HG02970 (cell line): ENCODE data around the gene SLC66A1.

Source experiments
- ATAC-seq: cut with Tn5 transposase; IDR thresholded peaks from one replicate; pipeline ENCODE4 v1.9.1; 2021; ENCODE audit warnings: mild to moderate bottlenecking, moderate library complexity, moderate number of reproducible peaks; ENCODE audit not compliant: unreplicated experiment, low FRiP score

SLC66A1 gene

DNA sequence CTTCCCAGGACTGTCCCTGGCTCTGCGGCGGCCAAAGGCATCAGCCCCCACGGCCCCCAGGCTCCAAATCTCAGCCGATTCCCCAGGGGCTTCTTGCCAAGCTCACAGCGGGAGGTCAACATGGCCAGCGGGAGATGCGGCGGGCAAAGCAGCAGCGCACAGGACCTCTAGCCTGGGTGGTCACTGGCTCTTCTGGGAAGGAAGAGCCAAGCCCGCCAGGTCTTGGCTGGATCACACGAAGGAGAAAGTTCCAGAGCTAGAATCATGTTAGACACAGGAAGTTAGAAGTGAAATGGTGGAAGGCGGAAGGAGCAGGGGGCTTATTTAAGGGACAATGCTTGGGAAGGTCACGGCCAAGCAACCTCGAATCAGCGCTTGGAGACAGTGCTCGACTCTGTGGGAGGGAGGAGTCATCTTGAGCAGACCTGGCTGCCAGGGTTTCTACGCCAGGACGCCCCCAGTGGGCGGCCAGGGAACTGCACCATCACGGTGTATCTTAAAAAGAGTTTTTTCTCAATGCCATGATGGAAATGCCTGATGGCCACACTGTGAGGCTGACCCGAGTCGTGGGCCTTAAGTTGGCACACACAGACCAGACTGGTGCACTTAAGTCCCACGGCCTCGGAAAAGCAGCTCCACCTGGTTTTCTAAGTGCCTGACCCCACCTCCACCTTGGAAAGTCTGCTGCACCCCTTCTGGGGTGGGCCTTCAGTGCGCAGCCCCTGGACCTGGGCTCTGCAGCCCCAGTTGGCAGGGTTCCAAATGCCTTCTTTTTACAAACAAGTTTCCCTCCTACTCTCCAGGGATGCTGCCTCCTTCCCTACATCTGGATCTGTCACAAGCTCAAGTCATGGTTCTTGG is 29.3 kb downstream of the SLC66A1 start:
- no peak for ATAC-seq

DNA sequence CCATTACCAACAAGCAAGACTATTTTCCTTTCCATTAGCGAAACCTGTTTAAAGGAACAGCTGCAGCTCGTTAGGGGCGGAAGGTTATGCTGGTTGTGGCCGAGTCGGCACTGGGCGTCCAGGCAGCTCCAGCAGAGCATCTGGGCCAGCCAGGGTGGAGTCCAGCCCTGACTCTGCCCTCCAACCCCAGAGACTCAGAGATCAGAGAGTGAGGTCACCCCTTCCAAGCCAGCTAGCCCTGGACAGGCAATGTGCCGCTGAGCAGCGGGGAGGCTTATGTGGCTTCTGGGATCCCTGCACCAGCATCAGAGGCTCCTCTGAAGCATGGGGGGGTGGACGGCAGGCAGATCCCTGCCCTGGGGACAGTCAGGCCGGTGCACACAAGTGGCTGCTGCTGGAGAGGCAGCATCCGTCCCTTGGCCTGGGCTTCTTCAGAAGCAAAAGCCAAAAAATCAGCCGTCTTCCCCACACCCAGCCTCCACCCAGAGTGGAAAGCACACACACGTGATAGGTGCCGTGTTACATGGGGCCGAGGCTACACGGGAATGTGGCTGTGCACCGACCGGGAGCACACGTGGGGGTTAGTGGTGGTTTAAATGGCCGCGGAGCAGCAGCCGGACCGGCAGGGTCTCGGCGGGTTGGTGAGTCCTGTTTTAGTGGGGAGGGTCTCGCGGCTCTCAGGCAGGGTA is 30.1 kb downstream of the SLC66A1 start:
- no peak for ATAC-seq

GRCh38 chr1:19342894-19343616 is 30.9 kb downstream of the SLC66A1 start:
- ATAC-seq, result no peak

DNA sequence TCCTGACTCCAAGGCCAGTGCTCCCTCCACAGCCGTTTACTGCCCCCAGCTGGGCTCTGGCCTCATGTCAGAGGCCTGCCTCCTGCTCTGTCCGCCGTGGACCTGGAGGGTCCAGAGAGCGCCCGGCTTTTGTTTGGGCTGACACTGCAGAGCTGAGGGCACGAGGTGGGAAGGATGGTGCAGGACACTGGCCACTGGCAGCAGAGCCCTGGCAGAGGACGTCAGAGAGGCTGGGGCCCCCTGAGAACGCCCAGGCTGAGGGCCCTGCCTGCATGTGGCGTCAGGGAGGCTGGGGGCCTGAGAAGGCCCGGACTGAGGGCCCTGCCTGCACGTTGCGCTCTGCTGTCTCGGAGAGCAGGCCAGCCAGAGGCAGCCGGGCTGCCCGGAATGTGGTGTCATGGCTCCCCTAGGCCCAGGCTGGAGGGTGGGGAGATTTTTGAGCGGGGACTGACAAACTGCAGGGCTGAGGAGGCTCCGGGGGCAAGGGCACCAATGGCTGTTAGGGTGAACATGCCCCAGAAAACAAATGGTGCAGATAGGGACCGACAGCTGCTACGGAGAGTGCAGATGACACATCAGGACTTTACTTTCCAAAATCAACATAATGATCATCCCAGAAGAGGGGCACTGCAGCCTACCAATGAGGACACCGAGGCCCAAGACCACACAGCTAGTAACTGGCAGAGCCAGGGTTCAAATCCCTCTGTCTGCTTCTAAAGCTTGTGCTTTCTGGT is 31.7 kb downstream of the SLC66A1 start:
- ATAC-seq, result no peak

- no peak for ATAC-seq
Observed at GRCh38 chr1:19344372-19344810, 32.3 kb downstream of the SLC66A1 start.

DNA sequence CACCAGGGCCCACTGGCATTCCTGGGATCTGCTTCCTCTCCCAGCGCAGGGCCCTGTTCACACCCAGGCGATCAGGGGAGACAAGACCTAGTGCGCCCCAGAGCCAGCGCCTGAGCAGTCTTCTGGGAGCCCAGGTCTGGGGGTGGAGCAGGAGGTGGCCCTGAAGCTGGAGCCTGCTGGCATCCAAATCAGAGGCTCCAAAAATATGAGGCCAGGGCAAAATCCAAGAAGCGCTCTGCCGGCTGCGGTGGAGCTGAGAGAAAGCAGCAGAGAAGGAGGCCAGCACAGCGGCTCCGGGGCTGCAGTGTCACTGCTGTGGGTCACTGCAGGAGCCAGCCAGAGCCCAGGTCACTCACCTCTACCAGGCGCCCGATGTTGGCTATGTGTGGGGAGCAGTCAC is 32.7 kb downstream of the SLC66A1 start:
- ATAC-seq, result no peak

GRCh38 chr1:19345391-19345790 is 33.3 kb downstream of the SLC66A1 start:
- no peak for ATAC-seq

- ATAC-seq, result no peak
Observed at GRCh38 chr1:19346026-19346425, 33.9 kb downstream of the SLC66A1 start.

GRCh38 chr1:19347533-19348172 is 35.5 kb downstream of the SLC66A1 start:
- ATAC-seq, result no peak

DNA sequence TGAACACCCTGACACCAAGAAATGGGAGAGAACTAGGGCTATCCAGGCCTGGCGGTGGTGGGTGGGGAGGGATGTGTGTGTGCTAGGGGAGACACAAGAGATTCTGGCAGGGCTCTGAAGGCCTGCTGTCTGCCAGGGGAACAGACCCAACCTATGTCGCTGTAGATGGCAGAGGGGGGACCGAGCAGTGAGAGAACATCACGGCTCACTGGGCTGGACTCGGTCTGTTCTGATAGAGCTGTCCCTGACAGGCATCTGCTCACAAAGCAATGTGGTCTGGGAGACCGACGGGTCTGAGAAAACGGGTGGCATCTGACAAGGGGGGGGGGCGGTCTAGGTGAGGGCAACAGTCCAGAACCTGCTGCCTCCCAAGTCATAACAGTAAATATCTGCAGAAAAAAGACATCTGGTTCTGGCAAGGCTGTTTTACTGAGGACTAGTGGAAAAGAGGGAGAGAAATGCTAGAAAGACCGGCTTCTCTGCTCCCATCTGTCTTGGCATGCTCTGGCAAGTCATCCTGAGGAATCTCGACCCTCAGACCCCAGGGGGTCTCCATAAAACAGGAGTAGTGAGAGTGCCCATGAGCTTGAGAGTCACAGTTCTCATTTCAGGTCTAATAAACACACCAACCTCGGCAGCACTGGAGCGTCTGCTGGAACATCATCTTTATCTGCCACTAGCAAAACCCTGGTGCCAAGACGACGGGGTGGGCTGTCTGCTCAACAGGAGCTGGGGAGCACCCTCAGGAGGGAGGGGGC is 36.5 kb downstream of the SLC66A1 start:
- no peak for ATAC-seq

DNA sequence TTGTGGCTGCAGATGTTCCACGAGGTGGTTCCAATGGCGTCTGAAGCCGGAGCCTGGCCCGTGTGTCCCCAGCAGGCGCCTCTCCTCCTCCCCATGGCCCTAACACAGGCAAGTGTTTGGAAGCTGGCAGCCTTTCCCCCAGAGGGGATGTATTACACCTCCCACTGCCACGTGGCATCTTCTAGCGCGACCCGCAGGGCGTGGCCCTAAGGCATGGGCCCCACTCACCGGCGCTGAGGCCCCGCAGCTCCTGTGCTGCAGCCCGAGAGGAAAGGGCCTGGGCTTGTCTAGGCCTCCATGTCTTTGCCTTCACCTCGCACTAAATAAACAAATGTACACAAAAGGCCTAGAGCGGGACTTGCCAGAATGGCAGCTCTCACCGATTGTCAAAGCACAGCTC is 37.9 kb downstream of the SLC66A1 start:
- ATAC-seq, result no peak

DNA sequence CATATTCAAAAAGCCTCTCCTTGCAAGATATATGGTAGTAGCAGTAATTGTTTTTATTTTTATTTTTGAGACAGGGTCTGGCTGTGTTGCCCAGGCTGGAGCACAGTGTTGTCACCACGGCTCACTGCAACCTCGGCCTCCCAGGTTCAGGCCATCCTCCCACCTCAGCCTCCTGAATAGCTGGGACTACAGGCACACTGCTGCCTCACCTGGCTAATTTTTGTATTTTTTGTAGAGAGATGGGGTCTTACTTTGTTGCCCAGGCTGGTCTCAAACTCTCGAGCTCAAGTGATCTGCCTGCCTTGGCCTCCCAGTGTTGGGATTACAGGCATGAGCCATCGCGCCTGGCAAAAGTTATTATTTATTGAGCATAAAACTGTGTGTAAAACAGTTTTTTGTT is 38.4 kb downstream of the SLC66A1 start:
- no peak for ATAC-seq

DNA sequence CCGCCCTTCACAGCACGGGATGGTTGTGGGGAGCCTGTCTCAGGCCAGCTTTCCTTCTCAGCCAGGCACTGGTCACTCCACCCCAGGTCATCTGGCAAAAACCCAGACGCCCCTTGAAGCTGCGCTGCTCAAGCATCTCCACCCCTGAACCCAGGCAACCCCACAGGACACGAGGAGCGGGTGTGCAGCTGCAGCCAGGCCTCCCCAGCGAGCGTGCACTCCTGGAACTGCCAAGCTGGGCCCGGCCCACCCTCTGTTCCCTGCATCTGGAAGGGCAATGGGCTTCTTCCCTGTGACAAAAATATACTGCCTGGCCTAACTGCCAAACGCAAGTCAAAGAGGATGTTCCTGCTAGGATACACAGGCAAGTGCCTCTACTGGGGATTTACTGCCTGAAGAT is 39.7 kb downstream of the SLC66A1 start:
- ATAC-seq, result no peak

DNA sequence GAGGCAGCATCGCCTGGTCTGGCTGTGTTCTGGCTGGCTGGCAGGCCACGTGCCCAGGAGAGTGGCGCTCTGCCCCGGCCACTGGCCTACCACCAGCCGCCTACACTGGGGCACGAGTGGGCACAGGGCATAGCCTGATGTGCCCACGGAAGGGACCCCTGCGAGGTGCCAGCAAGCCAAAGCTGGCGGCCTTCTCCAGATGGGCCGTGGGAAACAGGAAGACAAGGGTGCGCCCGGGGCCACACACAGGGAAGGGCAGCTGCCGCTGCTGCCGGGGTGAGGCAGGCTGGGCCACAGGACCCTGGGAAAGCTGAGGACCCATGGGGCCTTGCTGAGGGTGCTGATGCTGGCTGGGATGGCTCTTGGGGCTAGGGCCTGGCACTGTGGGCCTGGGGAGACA is 40.7 kb downstream of the SLC66A1 start:
- ATAC-seq, result no peak

DNA sequence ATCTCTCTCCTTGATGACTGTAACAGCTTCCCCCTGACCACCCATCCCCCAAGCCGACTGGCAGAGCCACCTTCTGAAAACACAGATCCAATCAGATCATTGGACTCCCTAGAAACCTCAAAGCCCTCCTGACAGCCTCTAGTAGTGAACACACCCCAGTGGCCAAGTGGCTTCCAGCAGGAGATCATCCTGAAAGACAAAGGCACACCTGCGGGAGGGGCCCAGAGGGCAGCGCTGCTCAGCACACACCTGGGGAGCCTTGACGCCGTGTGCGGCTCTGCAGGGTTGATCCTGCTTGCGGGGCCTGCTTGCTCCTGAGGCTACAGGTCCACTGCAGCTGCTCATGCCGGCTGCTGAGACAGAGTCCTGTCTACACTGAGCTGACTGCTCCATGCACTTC is 41.5 kb downstream of the SLC66A1 start:
- ATAC-seq, result no peak

DNA sequence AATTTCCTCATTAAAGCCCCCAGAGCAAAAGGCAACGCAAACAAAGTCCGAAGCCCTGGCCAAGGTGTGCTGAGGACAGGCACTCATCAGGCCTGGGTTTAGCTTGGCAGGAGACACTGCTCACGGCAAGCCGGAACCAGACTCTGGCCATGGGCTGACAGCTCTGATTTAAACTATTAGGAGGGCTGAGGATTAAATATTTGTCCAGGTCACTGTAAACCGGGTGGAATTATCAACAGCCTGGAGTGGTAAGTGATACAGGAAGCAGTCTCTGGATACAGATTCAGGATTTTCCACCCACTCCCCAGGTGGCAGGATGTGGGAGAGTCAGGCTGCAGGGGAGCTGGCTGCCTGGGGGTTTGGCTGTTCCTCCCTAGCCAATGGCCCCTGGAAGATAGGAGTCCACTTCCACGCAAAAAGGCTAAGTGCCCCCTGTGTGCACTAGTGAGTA is 42.4 kb downstream of the SLC66A1 start:
- no peak for ATAC-seq

GRCh38 chr1:19356266-19356665 is 44.1 kb downstream of the SLC66A1 start:
- no peak for ATAC-seq

- no peak for ATAC-seq
Observed at GRCh38 chr1:19357299-19357986, 45.3 kb downstream of the SLC66A1 start.

- no peak for ATAC-seq
Observed at GRCh38 chr1:19358710-19359109, 46.6 kb downstream of the SLC66A1 start.
